ENCODE results near the gene BICRAL. TPM values are rescaled to one million over a fixed set of nuclear protein-coding genes. Genes with fewer than 3 reads are reported as not detected.

The BICRAL gene
- 2.9 and 5.4 TPM in 2 replicates for total RNA-seq

GRCh38 chr6:42781796-42782688 is at the start of gene BICRAL:
Gene BICRAL, plus strand, starts transcription at chr6:42782052. Its CDS starts 39,971 bp downstream, at chr6:42822023.

DNA sequence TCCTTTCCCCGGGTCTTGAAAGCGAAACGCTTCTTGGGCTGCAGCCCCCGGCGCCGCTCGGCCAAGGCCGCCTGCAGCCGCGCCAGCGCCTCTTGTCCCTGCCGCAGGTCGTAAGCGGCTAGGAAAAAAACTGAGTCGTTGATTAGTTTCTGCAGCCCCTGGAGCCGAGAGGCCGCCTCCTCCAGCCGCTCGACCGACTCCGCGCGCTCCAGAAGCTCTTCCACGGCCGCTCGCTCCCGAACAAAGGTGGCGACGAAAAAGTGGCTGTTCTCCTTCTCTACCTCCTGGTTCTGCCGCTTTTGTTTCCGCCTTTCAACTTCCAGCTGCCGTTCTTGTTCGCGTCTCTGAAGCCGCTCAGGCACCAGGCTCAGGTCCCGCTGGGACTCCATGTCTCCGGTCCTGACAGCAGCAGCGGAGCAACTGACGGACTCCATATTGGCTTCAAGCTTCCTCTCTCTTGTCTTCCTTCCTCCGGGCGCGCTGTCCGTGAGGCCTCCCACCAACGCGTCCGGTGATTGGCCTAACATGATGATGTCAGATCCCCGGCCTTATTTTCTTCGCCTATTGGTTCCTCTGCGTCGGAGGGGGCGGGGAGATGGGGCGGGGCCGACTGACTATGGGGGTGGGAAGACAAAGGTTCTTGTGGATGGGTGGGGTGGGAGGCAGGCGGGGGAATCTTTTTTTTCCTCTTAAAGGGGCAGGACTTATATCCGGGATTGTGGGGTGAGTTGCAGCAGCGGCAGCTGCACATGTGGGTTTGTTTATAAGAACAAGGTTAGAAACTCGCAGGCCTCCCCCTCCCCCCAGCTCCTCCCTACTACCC is 36.0 kb upstream of the BICRAL start, which contains the start of gene TBCC:
Gene TBCC (minus strand): TSS at position 464 of the 823 bp plus-strand sequence. CDS start 30 bp downstream, at position 434.

DNA sequence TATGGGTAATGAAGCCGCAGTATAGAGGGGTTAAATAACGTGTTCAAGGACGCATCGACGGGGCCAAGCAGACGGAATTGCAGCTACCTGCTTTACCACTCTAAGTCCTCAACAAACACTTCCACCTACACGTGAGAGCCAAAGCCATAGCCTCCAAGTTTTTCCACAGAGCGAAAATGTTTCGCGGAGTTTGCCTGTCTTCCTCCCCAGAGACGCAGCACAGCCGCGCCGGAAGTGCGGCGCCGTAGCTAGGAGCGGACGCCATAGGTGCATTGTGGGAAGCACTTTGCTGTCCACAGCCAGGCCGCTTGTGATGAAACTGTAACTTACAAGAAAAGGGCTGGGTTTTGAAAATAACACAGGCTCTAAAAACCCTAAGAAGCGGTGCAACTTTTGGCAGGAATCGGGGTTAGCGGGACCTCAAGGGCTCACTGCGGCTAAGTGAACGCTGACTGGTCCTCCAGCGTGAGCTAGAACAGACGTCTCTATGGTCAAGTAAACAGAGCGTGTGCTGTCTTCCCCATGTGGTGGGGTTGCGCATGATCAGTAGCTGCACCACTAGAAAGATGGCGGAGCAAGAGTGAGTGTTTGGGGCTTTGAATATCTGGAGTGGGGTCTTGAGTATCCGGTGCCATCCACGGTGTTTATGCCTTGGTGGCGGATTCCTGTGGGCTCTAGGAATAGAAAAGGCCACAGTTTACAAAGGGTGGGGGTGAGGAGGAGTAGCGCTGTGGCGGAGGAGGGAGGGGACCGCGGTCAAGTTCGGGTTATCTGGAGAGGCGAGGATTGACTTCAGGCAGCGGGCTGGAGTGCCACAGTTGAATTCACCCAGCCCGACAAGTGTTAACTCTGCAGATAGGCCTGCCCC is 97.8 kb downstream of the BICRAL start, which contains the start of gene RPL7L1:
Gene RPL7L1 (plus strand): TSS at position 245 of the 868 bp plus-strand sequence. CDS start 295 bp downstream, at position 540.

GRCh38 chr6:42915732-42916131 is 133.9 kb downstream of the BICRAL start, which contains the start of gene PTCRA:
Gene PTCRA, plus strand, starts transcription at chr6:42916053. Its CDS starts 17 bp downstream, at chr6:42916070.

Other genes starting within 250 kb of the BICRAL start
- 26.6 and 33.3 TPM in 2 replicates for gene UBR2, start 218.0 kb upstream of the BICRAL start, total RNA-seq
- 0.58 and 0.85 TPM in 2 replicates for gene PRPH2, start 59.5 kb upstream of the BICRAL start, total RNA-seq
- gene TBCC, start 35.9 kb upstream of the BICRAL start, total RNA-seq, result 29.9 and 42.6 TPM in 2 replicates
- gene RPL7L1, start 97.6 kb downstream of the BICRAL start, total RNA-seq, result 162 and 174 TPM in 2 replicates
- gene PTCRA, start 134.0 kb downstream of the BICRAL start, total RNA-seq, result 0.19 TPM in 1 of 2 replicates, not detected in the other
- gene CNPY3, start 147.4 kb downstream of the BICRAL start, total RNA-seq, result 38.3 and 44.8 TPM in 2 replicates
- 0.19 TPM in 1 of 2 replicates, not detected in the other for gene GNMT, start 178.7 kb downstream of the BICRAL start, total RNA-seq
- gene PEX6, start 197.1 kb downstream of the BICRAL start, total RNA-seq, result 25.9 and 46.8 TPM in 2 replicates
- 39.7 and 47.4 TPM in 2 replicates for gene PPP2R5D, start 202.5 kb downstream of the BICRAL start, total RNA-seq
- gene MEA1, start 231.9 kb downstream of the BICRAL start, total RNA-seq, result 65.1 and 125 TPM in 2 replicates
- gene KLHDC3, start 232.2 kb downstream of the BICRAL start, total RNA-seq, result 64.8 and 107 TPM in 2 replicates
- gene RRP36, start 239.6 kb downstream of the BICRAL start, total RNA-seq, result 64.3 and 147 TPM in 2 replicates

All from regular cardiac myocyte (primary cell).